Measurements from ENCODE around the gene C2CD2L. TPM values are rescaled to one million over a fixed set of nuclear protein-coding genes. Genes with fewer than 3 reads are reported as not detected.

The C2CD2L gene
- total RNA-seq, 1 experiment from 2014 or later, result 6.4 TPM

- no peak for TF ChIP-seq FOXP4 (CRISPR knock-in tag; IDR thresholded peaks at IDR 0.05)
- no peak for TF ChIP-seq SP1 (CRISPR knock-in tag; conservative IDR thresholded peaks at IDR 0.05)
- no peak for TF ChIP-seq TEAD1 (CRISPR knock-in tag; IDR thresholded peaks at IDR 0.05)
- TF ChIP-seq MXD4 (CRISPR knock-in tag; IDR thresholded peaks at IDR 0.05; ENCODE audit: borderline replicate concordance), result no peak
- no peak for TF ChIP-seq ZNF423 (CRISPR knock-in tag; IDR thresholded peaks at IDR 0.05)
These were observed 1.7 kb downstream of the C2CD2L start (continued) for GRCh38 chr11:119108857-119109221.

- Mint-ChIP-seq H3K4me1 (peaks cover 31% of the 10 kb centered on the region), H3K4me3 (no peak overlapping the region), H3K27me3 (ENCODE audit: low read depth) (peaks cover 18% of the 10 kb centered on the region), H3K36me3 (no peaks in the 10 kb centered on the region), H3K9me3 (no peaks in the 10 kb centered on the region), H3K27ac (no peak overlapping the region)
- POLR2A ChIA-PET, result interaction anchor here (0.6 to 1.9 kb wide), 2 partner anchors 8 to 12 kb away, joined by 3 to 6 read pairs; partner anchors contain the start of genes DPAGT1 and HINFP
- CTCF ChIA-PET, result interaction anchor here (1.0 to 1.6 kb wide), 3 partner anchors 8 to 246 kb away, joined by 3 to 4 read pairs (median 3); partner anchors contain the start of genes CBL and DPAGT1
- no peak for DNase-seq (ENCODE audit: low spot score)
- TF ChIP-seq USF2 (CRISPR knock-in tag; IDR thresholded peaks at IDR 0.05) (peak; percentile 43; the same call in 1 of the 2 replicates), ETV6 (CRISPR knock-in tag; IDR thresholded peaks at IDR 0.05) (no peak)
- no peak for ATAC-seq
These were observed 2.7 kb downstream of the C2CD2L start for GRCh38 chr11:119109843-119110242.

- CTCF ChIA-PET, result interaction anchor here (1.0 kb wide), 2 partner anchors 8 to 96 kb away, joined by 3 to 4 read pairs; partner anchors contain the start of genes CBL and DPAGT1
- H3K4me1 Mint-ChIP-seq, result peaks cover 32% of the 10 kb centered on the region
- peaks cover 18% of the 10 kb centered on the region for H3K27me3 Mint-ChIP-seq (ENCODE audit: low read depth)
- no peak overlapping the region for H3K4me3 Mint-ChIP-seq
- DNase-seq (ENCODE audit: low spot score) (peak; percentile 30), ATAC-seq (no peak)
- POLR2A ChIA-PET, result interaction anchor here (0.6 to 1.9 kb wide), 2 partner anchors 8 to 11 kb away, joined by 3 to 6 read pairs; partner anchors contain the start of genes DPAGT1 and HINFP
- H3K9me3 Mint-ChIP-seq, result no peaks in the 10 kb centered on the region
- H3K36me3 Mint-ChIP-seq, result no peaks in the 10 kb centered on the region; the same call in 1 of the 2 replicates
- TF ChIP-seq ZNF416 (CRISPR knock-in tag; IDR thresholded peaks at IDR 0.05) (no peak), ATF2 (CRISPR knock-in tag; IDR thresholded peaks at IDR 0.05; ENCODE audit: borderline replicate concordance, low read depth) (no peak), SOX15 (CRISPR knock-in tag; IDR thresholded peaks at IDR 0.05) (no peak), TEAD4 (CRISPR knock-in tag; IDR thresholded peaks at IDR 0.05) (no peak), OVOL2 (CRISPR knock-in tag; IDR thresholded peaks at IDR 0.05; ENCODE audit: borderline replicate concordance) (no peak), ATF6 (CRISPR knock-in tag; IDR thresholded peaks at IDR 0.05) (no peak), PRRX2 (CRISPR knock-in tag; IDR thresholded peaks at IDR 0.05) (no peak), ZSCAN18 (CRISPR knock-in tag; IDR thresholded peaks at IDR 0.05) (no peak), ZNF232 (CRISPR knock-in tag; IDR thresholded peaks at IDR 0.05) (no peak)
- H3K27ac Mint-ChIP-seq, result peak overlapping the region; percentile 32; the same call in 1 of the 2 replicates
These were observed 3.3 kb downstream of the C2CD2L start for GRCh38 chr11:119110439-119110838.
